ENCODE measurements around the gene IFNA14. TPM values are rescaled to one million over a fixed set of nuclear protein-coding genes. Genes with fewer than 3 reads are reported as not detected.
"Not testable (repeated sequence)": the region's sequence is repeated elsewhere in the genome, so short reads cannot be mapped to it uniquely, and the experiment has no call there.

The IFNA14 gene
- total RNA-seq, 1 experiment from 2014 or later: not detected

DNA sequence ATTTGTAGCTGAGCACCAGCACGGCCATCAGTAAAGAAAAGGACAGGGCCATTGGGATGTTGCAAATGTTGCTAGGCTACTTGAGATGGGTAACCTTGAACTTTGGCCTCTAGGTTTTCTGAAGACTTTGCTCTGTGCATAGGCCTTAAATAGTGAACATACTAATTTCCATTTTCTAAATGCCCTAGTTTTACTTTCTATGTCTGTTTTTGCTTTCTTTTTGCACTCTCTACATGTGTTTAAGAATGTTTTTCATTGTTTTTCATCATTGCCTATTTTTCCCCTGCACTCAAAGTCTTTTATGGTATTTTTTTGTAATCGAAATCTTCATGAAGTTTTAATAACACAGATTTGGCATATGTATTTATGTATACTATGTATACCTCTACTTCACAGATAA lies 11.7 kb downstream of the IFNA14 start, which contains the start of gene IFNA17:
Gene IFNA17, minus strand, starts transcription at position 101 of the 400 bp plus-strand sequence. Its CDS starts 49 bp downstream, at position 52.
- Histone ChIP-seq H2AFZ (ENCODE audit: low read length) (no peak within 1 kb of the TSS), H2BK20ac (ENCODE audit: low read depth, low read length, poor library complexity, severe bottlenecking) (no peak within 1 kb of the TSS), H3K27ac (ENCODE audit: insufficient read length, low read depth, low read length) (no peak within 1 kb of the TSS), H3K27me3 (ENCODE audit: insufficient read depth, low read length) (no peaks in the 10 kb centered on the region), H2AK5ac (ENCODE audit: insufficient read length, low read length) (no peak within 1 kb of the TSS), H4K91ac (ENCODE audit: insufficient read length, low read depth, low read length) (no peak within 1 kb of the TSS), H3K4ac (ENCODE audit: low read depth, low read length) (no peak within 1 kb of the TSS), H3K9ac (ENCODE audit: extremely low read depth, insufficient read length, low read length) (no peak within 1 kb of the TSS), H2BK120ac (ENCODE audit: low read depth, low read length, poor library complexity, severe bottlenecking) (no peak within 1 kb of the TSS), H4K5ac (ENCODE audit: insufficient read length, low read depth, low read length) (no peak within 1 kb of the TSS), H3K9me3 (ENCODE audit: control insufficient read depth, low read depth, low read length) (no peaks in the 10 kb centered on the region), H3K23ac (ENCODE audit: insufficient read length, low read depth, low read length) (no peak within 1 kb of the TSS), H2BK5ac (ENCODE audit: insufficient read length, low read length) (no peak within 1 kb of the TSS), H2BK12ac (ENCODE audit: insufficient read length, low read depth, low read length) (no peak within 1 kb of the TSS), H3K79me2 (ENCODE audit: insufficient read depth, low read length) (no peaks in the 10 kb centered on the region), H3K4me1 (ENCODE audit: insufficient read depth, low read length) (no peaks in the 10 kb centered on the region), H2BK15ac (ENCODE audit: low read depth, low read length) (no peak within 1 kb of the TSS), H3K4me2 (ENCODE audit: insufficient read depth, insufficient read length, low read length) (no peak within 1 kb of the TSS), H3K18ac (ENCODE audit: insufficient read length, low read depth, low read length) (no peak within 1 kb of the TSS), H3K79me1 (ENCODE audit: insufficient read depth, low read depth, low read length, poor library complexity, severe bottlenecking) (no peaks in the 10 kb centered on the region), H4K20me1 (ENCODE audit: control insufficient read depth, insufficient read depth, insufficient read length) (no peaks in the 10 kb centered on the region), H4K8ac (replicated peaks; ENCODE audit: insufficient read length, low read depth, low read length) (no peak within 1 kb of the TSS), H3K23me2 (ENCODE audit: insufficient read length, low read depth, low read length, poor library complexity, severe bottlenecking) (no peaks in the 10 kb centered on the region), H3T11ph (ENCODE audit: low read length) (no peak within 1 kb of the TSS), H3K14ac (ENCODE audit: insufficient read depth, low read length) (no peak within 1 kb of the TSS), H3K56ac (ENCODE audit: insufficient read length, low read depth, low read length) (no peak within 1 kb of the TSS)
- Mint-ChIP-seq H3K4me1 (no peaks in the 10 kb centered on the region), H3K27ac (no peak within 1 kb of the TSS), H3K27me3 (ENCODE audit: low read depth) (peaks cover 15% of the 10 kb centered on the region), H3K36me3 (ENCODE audit: insufficient read depth in 1 of 3, low read depth in 3 of 3) (no peaks in the 10 kb centered on the region), H3K4me3 (no peak within 1 kb of the TSS), H3K9me3 (no peaks in the 10 kb centered on the region; a peak in 1 of 5 replicates)
- DNase-seq: no peak
- WGBS (ENCODE audit: extremely low coverage, insufficient read length, low lambda C conversion rate): no CpG with 5 or more reads among the region's 2 CpGs
- TF ChIP-seq CTCF (conservative IDR thresholded peaks at IDR 0.05): no peak

GRCh38 chr9:21217211-21217610 lies 22.6 kb downstream of the IFNA14 start, which contains the start of gene IFNA16:
Gene IFNA16, minus strand, starts transcription at chr9:21217311. Its CDS starts 6 bp downstream, at chr9:21217305.
- not testable (repeated sequence) for H3K4me1 ChIP-seq (ENCODE audit: insufficient read depth, low read length); H3K9me3 Mint-ChIP-seq; H3T11ph ChIP-seq (ENCODE audit: low read length); H3K27ac Mint-ChIP-seq; H2BK20ac ChIP-seq (ENCODE audit: low read depth, low read length, poor library complexity, severe bottlenecking); H2BK5ac ChIP-seq (ENCODE audit: insufficient read length, low read length); H2BK120ac ChIP-seq (ENCODE audit: low read depth, low read length, poor library complexity, severe bottlenecking); H3K36me3 Mint-ChIP-seq (ENCODE audit: insufficient read depth in 1 of 3, low read depth in 3 of 3); H3K56ac ChIP-seq (ENCODE audit: insufficient read length, low read depth, low read length); H2BK12ac ChIP-seq (ENCODE audit: insufficient read length, low read depth, low read length); H4K91ac ChIP-seq (ENCODE audit: insufficient read length, low read depth, low read length); H3K9me3 ChIP-seq (ENCODE audit: control insufficient read depth, low read depth, low read length); H3K23ac ChIP-seq (ENCODE audit: insufficient read length, low read depth, low read length); H4K20me1 ChIP-seq (ENCODE audit: control insufficient read depth, insufficient read depth, insufficient read length); H3K18ac ChIP-seq (ENCODE audit: insufficient read length, low read depth, low read length); H3K4me2 ChIP-seq (ENCODE audit: insufficient read depth, insufficient read length, low read length); H3K27ac ChIP-seq (ENCODE audit: insufficient read length, low read depth, low read length); H3K14ac ChIP-seq (ENCODE audit: insufficient read depth, low read length); H2BK15ac ChIP-seq (ENCODE audit: low read depth, low read length); H3K79me2 ChIP-seq (ENCODE audit: insufficient read depth, low read length); H4K8ac ChIP-seq (replicated peaks; ENCODE audit: insufficient read length, low read depth, low read length); H3K9ac ChIP-seq (ENCODE audit: extremely low read depth, insufficient read length, low read length); H3K79me1 ChIP-seq (ENCODE audit: insufficient read depth, low read depth, low read length, poor library complexity, severe bottlenecking); H3K4me1 Mint-ChIP-seq; H3K4ac ChIP-seq (ENCODE audit: low read depth, low read length); H4K5ac ChIP-seq (ENCODE audit: insufficient read length, low read depth, low read length); DNase-seq; H3K23me2 ChIP-seq (ENCODE audit: insufficient read length, low read depth, low read length, poor library complexity, severe bottlenecking); H2AFZ ChIP-seq (ENCODE audit: low read length); H2AK5ac ChIP-seq (ENCODE audit: insufficient read length, low read length); H3K27me3 ChIP-seq (ENCODE audit: insufficient read depth, low read length); H3K4me3 Mint-ChIP-seq
- H3K27me3 Mint-ChIP-seq (ENCODE audit: low read depth): peaks cover 30% of the 10 kb centered on the region
- no CpG with 5 or more reads among the region's 1 CpG for WGBS (ENCODE audit: extremely low coverage, insufficient read length, low lambda C conversion rate)
